Mesenchymal stem cell (in vitro differentiated cells and primary cell): ENCODE measurements around the gene MAPK12.
A peak's percentile ranks its signal among the peaks of the same experiment; 100 is the strongest.

Experiments
- DNase-seq: peaks from one replicate; pipeline ENCODE4 v3.0.0-alpha.2; 2013
- H2AFZ ChIP-seq: one replicate; pipeline ENCODE4 v1.6.1; 2013; ENCODE audit warnings: low read depth, mild to moderate bottlenecking, control low read depth, inconsistent platforms, low read length, moderate library complexity
- H2AK5ac ChIP-seq: 2 replicates; pipeline ENCODE4 v1.6.1; 2013; ENCODE audit warnings: low read length, moderate library complexity, mild to moderate bottlenecking, inconsistent platforms; ENCODE audit not compliant: severe bottlenecking
- H2BK120ac ChIP-seq: one replicate; pipeline ENCODE4 v1.6.1; 2013; ENCODE audit warnings: low read depth, mild to moderate bottlenecking, inconsistent platforms, low read length, moderate library complexity
- H2BK12ac ChIP-seq, 2 experiments: one replicate each; pipeline ENCODE4 v1.6.1; 2013; ENCODE audit warnings: inconsistent platforms in 2 of 2, low read length in 2 of 2, mild to moderate bottlenecking in 2 of 2, moderate library complexity in 2 of 2, control low read depth in 1 of 2
- H2BK15ac ChIP-seq: one replicate; pipeline ENCODE4 v1.6.1; 2013; ENCODE audit warnings: mild to moderate bottlenecking, low read depth, inconsistent platforms; ENCODE audit not compliant: poor library complexity, severe bottlenecking
- H2BK5ac ChIP-seq: 2 replicates; pipeline ENCODE4 v1.6.1; 2013; ENCODE audit warnings: low read depth, mild to moderate bottlenecking, low read length, control low read depth, inconsistent platforms; ENCODE audit not compliant: poor library complexity, severe bottlenecking
- H3K14ac ChIP-seq, 2 experiments: one replicate each; pipeline ENCODE4 v1.6.1; 2013; ENCODE audit warnings: inconsistent platforms in 2 of 2, low read length in 2 of 2, control low read depth in 1 of 2, mild to moderate bottlenecking in 1 of 2, moderate library complexity in 1 of 2
- H3K18ac ChIP-seq, 2 experiments: one replicate each; pipeline ENCODE4 v1.6.1; 2013; ENCODE audit warnings: inconsistent platforms in 2 of 2, low read length in 2 of 2, control low read depth in 1 of 2, low read depth in 1 of 2, mild to moderate bottlenecking in 1 of 2
- H3K23ac ChIP-seq, 2 experiments: one replicate each; pipeline ENCODE4 v1.6.1; 2013; ENCODE audit warnings: inconsistent platforms in 2 of 2, low read length in 2 of 2, mild to moderate bottlenecking in 2 of 2, moderate library complexity in 2 of 2, control low read depth in 1 of 2
- H3K27ac ChIP-seq: 2 replicates; pipeline ENCODE4 v1.5.1; 2013; ENCODE audit warnings: mild to moderate bottlenecking, moderate library complexity, low read length, control low read depth, inconsistent platforms; ENCODE audit not compliant: poor library complexity, severe bottlenecking
- H3K27me3 ChIP-seq, 2 experiments: 2 replicates each; pipeline versions ENCODE4 v1.6.1 to v1.7.0; 2013; ENCODE audit warnings: low read length in 2 of 2, mild to moderate bottlenecking in 2 of 2, moderate library complexity in 2 of 2, control low read depth in 1 of 2, inconsistent platforms in 1 of 2; ENCODE audit not compliant: control insufficient read depth in 1 of 2, insufficient read depth in 1 of 2
- H3K36me3 ChIP-seq, 2 experiments: 2 replicates each; pipeline versions ENCODE4 v1.6.1 to v1.7.0; 2013; ENCODE audit warnings: low read length in 2 of 2, control low read depth in 1 of 2, inconsistent platforms in 1 of 2, low read depth in 1 of 2, mild to moderate bottlenecking in 1 of 2; ENCODE audit not compliant: insufficient read depth in 2 of 2, control insufficient read depth in 1 of 2
- H3K4ac ChIP-seq, 2 experiments: one replicate each; pipeline ENCODE4 v1.6.1; 2013; ENCODE audit warnings: inconsistent platforms in 2 of 2, low read length in 2 of 2, mild to moderate bottlenecking in 2 of 2, moderate library complexity in 2 of 2, control low read depth in 1 of 2, low read depth in 1 of 2
- H3K4me1 ChIP-seq: 2 replicates; pipeline ENCODE4 v1.6.1; 2013; ENCODE audit warnings: low read depth, low read length, control low read depth; ENCODE audit not compliant: control insufficient read depth, insufficient read depth
- H3K4me2 ChIP-seq: 2 replicates; pipeline ENCODE4 v1.6.1; 2013; ENCODE audit warnings: low read length, mild to moderate bottlenecking, inconsistent platforms; ENCODE audit not compliant: poor library complexity, severe bottlenecking
- H3K4me3 ChIP-seq, 2 experiments: 2 replicates each; pipeline versions ENCODE4 v1.5.1 to v1.7.0; 2013; ENCODE audit warnings: low read length in 2 of 2, mild to moderate bottlenecking in 2 of 2, control low read depth in 1 of 2, low read depth in 1 of 2; ENCODE audit not compliant: insufficient read depth in 1 of 2
- H3K79me1 ChIP-seq: replicated peaks from 2 replicates; pipeline ENCODE4 v1.6.1; 2013; ENCODE audit warnings: mild to moderate bottlenecking, control low read depth, low read length, inconsistent platforms; ENCODE audit not compliant: poor library complexity, severe bottlenecking
- H3K9ac ChIP-seq: 2 replicates; pipeline ENCODE4 v1.7.0; 2013; ENCODE audit warnings: mild to moderate bottlenecking, low read length, moderate library complexity
- H3K9me3 ChIP-seq: 2 replicates; pipeline ENCODE4 v1.7.0; 2013; ENCODE audit warnings: mild to moderate bottlenecking, low read length; ENCODE audit not compliant: control insufficient read depth
- H4K8ac ChIP-seq: one replicate; pipeline ENCODE4 v1.6.1; 2013; ENCODE audit warnings: inconsistent platforms, mild to moderate bottlenecking, low read length, moderate library complexity
- H4K91ac ChIP-seq: one replicate; pipeline ENCODE4 v1.6.1; 2013; ENCODE audit warnings: mild to moderate bottlenecking, low read length, inconsistent platforms
- WGBS: methylation state at CpG from one replicate; pipeline ENCODE4 v1.1.7; 2013; ENCODE audit warnings: mixed read lengths; 5-methylcytosine and 5-hydroxymethylcytosine counted together

MAPK12 gene

DNA sequence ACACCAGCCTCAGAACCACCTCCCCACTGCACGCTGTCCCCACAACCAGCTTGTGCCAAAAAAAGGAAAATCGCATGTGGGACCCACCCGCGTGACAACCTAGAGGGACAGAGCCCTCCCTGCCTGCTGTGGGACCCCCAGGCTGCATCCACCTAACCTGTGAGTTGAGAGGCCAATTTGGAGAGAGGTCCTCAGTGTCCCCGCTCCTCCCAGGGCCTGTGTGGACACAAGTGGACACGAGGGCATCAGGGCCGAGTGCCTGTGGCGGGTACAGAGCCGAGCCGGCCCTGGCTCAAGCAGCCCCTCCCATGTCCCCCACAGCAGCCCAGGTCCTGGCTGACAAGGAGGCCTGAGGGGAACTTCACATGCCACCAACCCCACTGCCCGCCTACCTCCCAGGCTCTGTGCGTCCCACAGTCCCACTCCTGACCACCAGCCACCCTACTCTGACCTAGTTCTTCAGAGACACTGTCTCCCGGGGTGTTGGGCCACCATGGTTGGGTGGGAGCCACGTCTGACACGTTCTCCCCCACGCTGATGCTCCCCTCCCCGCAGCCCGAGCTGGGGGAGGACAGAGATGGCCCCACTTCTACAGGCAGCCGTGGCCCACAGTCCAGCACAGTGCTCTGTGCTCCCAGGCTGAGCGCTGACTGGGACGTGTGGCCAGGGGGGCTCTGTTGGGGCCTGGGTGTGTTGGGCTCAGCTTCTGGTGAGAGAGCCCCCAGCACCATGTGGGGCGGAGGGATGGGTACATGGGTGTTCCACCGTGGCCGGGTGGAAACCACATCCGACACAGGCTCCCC is 41.5 kb downstream of the MAPK12 start:
- Histone ChIP-seq H2AFZ (no peak overlapping the region), H3K18ac (no peak overlapping the region)
- WGBS = 98% methylated on average over 25 of the region's 25 CpGs

DNA sequence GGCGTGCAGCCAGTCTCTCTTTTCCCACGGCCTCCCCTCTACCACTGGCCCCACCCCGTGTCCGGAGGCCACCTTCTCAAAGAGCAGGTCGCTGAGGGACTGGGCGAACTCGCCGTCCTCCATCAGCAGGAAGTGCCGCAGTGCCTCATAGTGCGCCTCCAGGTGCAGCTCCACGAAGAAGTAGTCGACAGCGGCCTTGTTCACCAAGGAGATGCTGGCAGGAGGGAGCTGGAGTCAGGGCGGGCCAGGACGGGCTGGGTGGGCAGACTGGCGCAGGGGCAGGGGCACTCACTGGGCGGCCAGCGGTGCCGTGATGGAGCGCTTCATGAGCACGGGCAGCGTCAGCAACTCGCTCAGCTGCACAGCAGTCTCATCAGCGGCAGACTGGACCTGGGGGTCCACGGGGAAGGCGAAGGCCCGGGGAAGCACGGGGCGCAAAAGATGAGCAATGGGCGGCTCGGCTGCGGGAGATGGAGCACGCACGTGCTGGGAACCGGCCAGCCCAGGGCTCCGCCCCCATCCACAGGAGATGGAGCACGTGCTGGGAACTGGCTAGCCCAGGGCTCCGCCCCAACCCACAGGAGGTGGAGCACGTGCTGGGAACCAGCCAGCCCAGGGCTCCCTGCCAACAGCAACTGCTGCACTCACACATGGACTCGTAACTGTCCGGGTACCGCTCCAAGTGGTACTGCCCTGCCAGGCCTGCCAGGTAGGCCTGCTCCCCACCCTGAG is 42.3 kb downstream of the MAPK12 start:
- H2BK12ac ChIP-seq = no peak overlapping the region
- H3K4ac ChIP-seq = no peak overlapping the region
- H3K36me3 ChIP-seq = peaks cover 92 to 96% of the 10 kb centered on the region in 2 experiments
- H3K4me3 ChIP-seq = no peak overlapping the region
- no peak overlapping the region for H3K23ac ChIP-seq
- no peak overlapping the region for H3K18ac ChIP-seq
- H3K9ac ChIP-seq = no peak overlapping the region
- peak; percentile 41 for DNase-seq
- no peak overlapping the region for H2BK15ac ChIP-seq
- no peak overlapping the region for H2BK5ac ChIP-seq
- no peak overlapping the region for H4K91ac ChIP-seq
- no peaks in the 10 kb centered on the region for H3K27me3 ChIP-seq
- no peak overlapping the region for H3K4me2 ChIP-seq
- 84% methylated on average over 42 of the region's 42 CpGs for WGBS
- peaks cover 10% of the 10 kb centered on the region for H3K4me1 ChIP-seq
- H3K9me3 ChIP-seq = no peaks in the 10 kb centered on the region
- H2AFZ ChIP-seq = no peak overlapping the region
- H3K14ac ChIP-seq = no peak overlapping the region
- H2AK5ac ChIP-seq = no peak overlapping the region
- H3K79me1 ChIP-seq = peaks cover 22% of the 10 kb centered on the region
- H2BK120ac ChIP-seq = no peak overlapping the region
- H4K8ac ChIP-seq = peak overlapping the region; percentile 55
- H3K27ac ChIP-seq = no peak overlapping the region

More for the DNA sequence above, 41.5 kb downstream of the MAPK12 start:
- Histone ChIP-seq H3K4me1 (peaks cover 10% of the 10 kb centered on the region), H2BK120ac (no peak overlapping the region), H4K91ac (no peak overlapping the region), H3K23ac (no peak overlapping the region), H2BK12ac (no peak overlapping the region), H2BK5ac (no peak overlapping the region), H3K27ac (no peak overlapping the region), H3K79me1 (peaks cover 23% of the 10 kb centered on the region), H3K14ac (no peak overlapping the region), H3K4me2 (no peak overlapping the region), H3K4ac (no peak overlapping the region), H2BK15ac (no peak overlapping the region), H3K9me3 (no peaks in the 10 kb centered on the region), H4K8ac (no peak overlapping the region), H3K27me3 (no peaks in the 10 kb centered on the region), H3K4me3 (no peak overlapping the region), H3K9ac (no peak overlapping the region), H3K36me3 (peaks cover 90 to 98% of the 10 kb centered on the region in 2 experiments), H2AK5ac (no peak overlapping the region)
- no peak for DNase-seq

DNA sequence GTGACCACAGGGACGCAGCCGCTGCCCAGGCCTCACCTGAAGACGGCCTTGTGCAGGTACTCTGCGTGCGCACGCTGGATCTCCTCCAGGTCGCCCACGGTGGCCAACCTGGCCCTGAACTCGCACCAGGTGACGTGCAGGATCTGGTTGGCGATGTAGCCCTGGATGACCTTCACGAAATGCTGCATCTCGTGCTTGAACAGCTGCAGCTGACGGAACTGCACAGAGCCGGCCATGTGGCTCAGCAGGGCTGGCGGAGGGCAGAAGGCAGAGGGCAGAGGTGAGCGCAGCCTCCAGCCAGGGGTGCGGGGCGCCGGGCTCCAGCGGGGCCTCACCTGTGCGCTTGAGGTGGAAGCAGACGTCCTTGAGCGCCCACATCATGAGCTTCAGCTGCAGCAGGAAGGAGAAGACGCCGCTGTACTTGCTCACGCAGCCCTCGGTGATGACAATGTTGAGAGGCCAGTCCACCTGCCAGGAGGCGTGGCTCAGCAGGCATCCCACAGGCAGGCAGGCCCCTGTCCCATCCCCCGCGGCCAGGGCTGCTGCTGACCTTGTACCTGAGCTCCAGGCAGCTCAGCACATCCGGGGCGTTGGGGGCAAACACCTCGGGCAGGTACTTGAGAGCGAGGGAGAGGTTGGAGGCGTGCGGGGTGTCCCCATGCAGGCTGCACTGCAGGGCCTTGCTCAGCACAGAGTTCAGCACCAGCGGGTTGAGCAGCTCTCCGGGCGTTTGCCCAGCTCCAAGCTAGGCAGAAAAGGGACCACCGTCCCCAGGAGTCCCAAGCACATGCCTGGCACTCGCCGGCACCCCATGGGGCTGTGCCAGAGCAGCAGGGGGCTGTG is 43.1 kb downstream of the MAPK12 start:
- Histone ChIP-seq H2BK12ac (no peak overlapping the region), H2BK120ac (no peak overlapping the region), H3K4me2 (no peak overlapping the region), H3K27ac (no peak overlapping the region), H3K23ac (no peak overlapping the region), H3K4me1 (peaks cover 10% of the 10 kb centered on the region), H2AK5ac (no peak overlapping the region), H3K36me3 (peaks cover 91 to 93% of the 10 kb centered on the region in 2 experiments), H3K9me3 (no peaks in the 10 kb centered on the region), H3K27me3 (no peaks in the 10 kb centered on the region), H2BK5ac (no peak overlapping the region), H3K4ac (no peak overlapping the region), H3K9ac (no peak overlapping the region), H3K18ac (no peak overlapping the region), H3K79me1 (peaks cover 21% of the 10 kb centered on the region), H2BK15ac (no peak overlapping the region), H4K8ac (no peak overlapping the region), H3K4me3 (no peak overlapping the region), H3K14ac (no peak overlapping the region), H2AFZ (no peak overlapping the region), H4K91ac (no peak overlapping the region)
- WGBS = 92% methylated on average over 43 of the region's 43 CpGs
- DNase-seq = no peak
